ENCODE results near the gene REV1.

DNA sequence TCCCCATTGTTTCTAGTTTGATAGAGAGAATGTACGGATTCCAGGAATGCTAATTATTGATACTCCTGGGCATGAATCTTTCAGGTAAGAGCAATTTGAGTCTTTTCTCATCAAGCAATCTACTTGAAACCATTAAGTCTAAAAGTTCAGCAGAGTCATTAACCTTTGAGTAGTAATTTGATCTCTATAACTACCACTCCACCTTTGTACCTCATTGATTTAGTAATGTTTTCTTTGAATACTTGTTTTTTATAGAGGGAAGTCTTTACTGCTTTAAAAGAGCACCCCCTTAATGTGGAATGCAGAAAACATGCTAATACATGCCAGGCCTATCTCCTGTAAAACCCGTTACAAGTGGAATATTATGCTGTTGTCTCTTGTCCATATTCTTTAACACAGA, 107.7 kb downstream of the REV1 start:
- TF ChIP-seq, protein P1, sequence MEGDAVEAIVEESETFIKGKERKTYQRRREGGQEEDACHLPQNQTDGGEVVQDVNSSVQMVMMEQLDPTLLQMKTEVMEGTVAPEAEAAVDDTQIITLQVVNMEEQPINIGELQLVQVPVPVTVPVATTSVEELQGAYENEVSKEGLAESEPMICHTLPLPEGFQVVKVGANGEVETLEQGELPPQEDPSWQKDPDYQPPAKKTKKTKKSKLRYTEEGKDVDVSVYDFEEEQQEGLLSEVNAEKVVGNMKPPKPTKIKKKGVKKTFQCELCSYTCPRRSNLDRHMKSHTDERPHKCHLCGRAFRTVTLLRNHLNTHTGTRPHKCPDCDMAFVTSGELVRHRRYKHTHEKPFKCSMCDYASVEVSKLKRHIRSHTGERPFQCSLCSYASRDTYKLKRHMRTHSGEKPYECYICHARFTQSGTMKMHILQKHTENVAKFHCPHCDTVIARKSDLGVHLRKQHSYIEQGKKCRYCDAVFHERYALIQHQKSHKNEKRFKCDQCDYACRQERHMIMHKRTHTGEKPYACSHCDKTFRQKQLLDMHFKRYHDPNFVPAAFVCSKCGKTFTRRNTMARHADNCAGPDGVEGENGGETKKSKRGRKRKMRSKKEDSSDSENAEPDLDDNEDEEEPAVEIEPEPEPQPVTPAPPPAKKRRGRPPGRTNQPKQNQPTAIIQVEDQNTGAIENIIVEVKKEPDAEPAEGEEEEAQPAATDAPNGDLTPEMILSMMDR (conservative IDR thresholded peaks at IDR 0.05; ENCODE audit: low read depth, low read length), result no peak
- TF ChIP-seq RCOR1 (IDR thresholded peaks at IDR 0.05; ENCODE audit: insufficient replicate concordance, low read length), result no peak
- TF ChIP-seq RAD21 (IDR thresholded peaks at IDR 0.05; ENCODE audit: low read length), result no peak
- no peak for TF ChIP-seq POLR2A (IDR thresholded peaks at IDR 0.05; ENCODE audit: low read depth, low read length)
- no peak for TF ChIP-seq MAFK (IDR thresholded peaks at IDR 0.05; ENCODE audit: low read depth, low read length)
